Panc1 (cell line): ENCODE measurements around the gene LPIN3. TPM values are rescaled to one million over a fixed set of nuclear protein-coding genes. Genes with fewer than 3 reads are reported as not detected.

ENCODE experiments used
- ATAC-seq: fragments of 200-7000 bp; cut with Tn5 transposase; 2 replicates; pipeline ENCODE4 v1.9.1; 2020; ENCODE audit warnings: mild to moderate bottlenecking, moderate library complexity
- BruUV-seq: library from RNA; stranded (reverse); fragments of 400-500 nt; replicated peaks from 2 replicates; lab custom pipeline; 2021; lab: Mats Ljungman, UMichigan
- CTCF ChIA-PET: fragments of 300-600 bp; sonication (Branson Sonifier 250); formaldehyde crosslinking; loops from one replicate; lab custom pipeline; 2022; ENCODE audit warnings: antibody characterized with exemption; lab: Charles Lee
- POLR2A ChIA-PET: fragments of 300-600 bp; sonication (Branson Sonifier 250); formaldehyde crosslinking; loops from one replicate; lab custom pipeline; 2022; ENCODE audit warnings: antibody characterized with exemption; lab: Charles Lee
- DNase-seq: peaks from one replicate; pipeline ENCODE4 v3.0.0-alpha.2; 2010; ENCODE audit warnings: low read depth, low spot score
- H3K27ac ChIP-seq: 2 replicates; pipeline ENCODE4 v1.5.1; 2011; ENCODE audit warnings: mild to moderate bottlenecking, low read length, inconsistent platforms
- H3K27me3 ChIP-seq: fragments of 200-500 bp; sonication (Bioruptor generic); 2 replicates; pipeline ENCODE4 v1.6.0; 2014; ENCODE audit warnings: low read length, inconsistent platforms; ENCODE audit not compliant: control insufficient read depth, insufficient read depth
- H3K36me3 ChIP-seq: fragments of 200-500 bp; sonication (Bioruptor generic); 2 replicates; pipeline ENCODE4 v1.5.1; 2014; ENCODE audit warnings: inconsistent platforms, mild to moderate bottlenecking, low read length, moderate library complexity; ENCODE audit not compliant: control insufficient read depth, insufficient read depth
- H3K4me1 ChIP-seq: 2 replicates; pipeline ENCODE4 v1.5.1; 2011; ENCODE audit warnings: inconsistent platforms, mild to moderate bottlenecking, low read length, moderate library complexity; ENCODE audit not compliant: control insufficient read depth, insufficient read depth
- H3K4me3 ChIP-seq, 2 experiments: 2 replicates each; pipeline ENCODE4 v1.5.1; 2011 to 2012; ENCODE audit warnings: low read depth in 2 of 2, low read length in 2 of 2, mild to moderate bottlenecking in 2 of 2, inconsistent platforms in 1 of 2, moderate library complexity in 1 of 2
- H3K9me3 ChIP-seq: fragments of 200-500 bp; sonication (Bioruptor generic); 2 replicates; pipeline ENCODE4 v1.5.1; 2014; ENCODE audit warnings: low read depth, mild to moderate bottlenecking, inconsistent platforms, low read length, moderate library complexity; ENCODE audit not compliant: control insufficient read depth, insufficient read depth
- POLR2AphosphoS5 ChIP-seq: IDR thresholded peaks from 2 replicates; pipeline ENCODE4 v1.6.1; 2012; ENCODE audit warnings: mild to moderate bottlenecking, low read depth, low read length, moderate library complexity
- SIN3A ChIP-seq: IDR thresholded peaks from 2 replicates; pipeline ENCODE4 v1.6.1; 2012; ENCODE audit warnings: low read depth, mild to moderate bottlenecking, low read length, moderate library complexity, borderline replicate concordance; ENCODE audit not compliant: insufficient read depth
- TCF7L2 ChIP-seq: IDR thresholded peaks from 2 replicates; pipeline ENCODE4 v1.6.1; 2011; ENCODE audit warnings: mild to moderate bottlenecking, low read depth, low read length, inconsistent platforms
- in situ Hi-C: cut with HindIII; loops from 2 replicates; pipeline ENCODE4 v1.10.0; 2016; ENCODE audit warnings: low sequenced_read_pairs, low pct_unique_long_range_greater_than_20kb
- intact Hi-C: fragments of 100-400 bp; cut with micrococcal nuclease; formaldehyde crosslinking; loops from one replicate; pipeline ENCODE4 v1.10.0; 2022; ENCODE audit not compliant: unreplicated experiment
- total RNA-seq: library from RNA; stranded (reverse); gene quantifications from one replicate; pipeline ENCODE4 v1.2.1, GENCODE V29; 2021; ENCODE audit not compliant: unreplicated experiment
- TF ChIP-seq, protein P1 (sequence below), 2 experiments: IDR thresholded peaks; 2 replicates each; pipeline ENCODE4 v1.6.1; 2011 to 2012; ENCODE audit warnings: low read depth in 2 of 2, control low read depth in 1 of 2, low read length in 1 of 2, mild to moderate bottlenecking in 1 of 2, moderate library complexity in 1 of 2; ENCODE audit not compliant: insufficient read depth in 1 of 2
- TF ChIP-seq, protein P2 (sequence below): fragments of 450-650 bp; IDR thresholded peaks from 2 replicates; pipeline ENCODE4 v1.5.1; 2017; ENCODE audit warnings: mild to moderate bottlenecking

LPIN3 gene
- total RNA-seq, 1 experiment from 2014 or later = 21.0 TPM

DNA sequence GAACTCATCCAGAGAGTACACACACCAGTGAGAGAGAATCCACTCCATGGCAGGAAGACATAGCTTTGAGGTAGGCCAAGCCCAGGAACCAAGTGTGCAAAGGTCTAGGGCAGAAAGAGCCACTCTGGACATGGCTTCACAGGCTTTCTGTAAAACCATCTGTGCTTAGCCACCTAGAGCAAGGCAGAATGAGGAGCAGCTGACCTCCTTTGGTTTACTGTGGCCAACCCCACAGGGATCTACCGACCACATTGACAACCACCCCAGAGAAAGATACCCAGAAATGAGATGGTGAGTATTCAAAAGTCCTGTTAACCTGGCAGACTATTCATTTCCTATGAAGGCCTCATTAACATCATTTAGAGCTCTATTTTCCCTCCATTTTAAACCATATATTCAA is 33.6 kb upstream of the LPIN3 start:
- CTCF ChIA-PET = no interaction called here
- POLR2A ChIA-PET = no interaction called here

DNA sequence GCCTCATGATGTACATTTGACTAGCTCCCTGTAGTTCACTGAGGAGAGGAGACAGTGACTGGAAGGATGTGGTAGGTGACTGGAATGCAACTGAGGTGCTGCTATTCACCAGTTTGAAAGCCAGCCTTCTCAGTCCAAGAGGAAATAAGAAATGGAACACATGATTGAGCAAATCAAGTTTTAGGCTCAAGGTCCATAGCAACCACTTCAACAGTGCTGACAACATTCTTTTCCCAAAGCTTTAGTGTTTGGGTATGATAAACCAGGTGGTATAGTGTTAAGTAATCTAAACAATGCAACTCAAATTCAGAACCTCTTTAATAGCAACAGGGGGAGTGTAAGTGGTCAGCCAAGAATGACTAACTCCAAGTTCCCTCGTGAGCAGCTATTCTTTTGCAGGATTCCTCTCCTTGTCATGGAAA is 32.3 kb upstream of the LPIN3 start:
- CTCF ChIA-PET = no interaction called here
- ATAC-seq (no peak; the same call in 1 of the 2 replicates), DNase-seq (no peak)
- intact Hi-C loops (no loop called here), in situ Hi-C loops (no loop called here)
- Histone ChIP-seq H3K4me3 (no peak overlapping the region), H3K9me3 (no peaks in the 10 kb centered on the region), H3K27ac (no peak overlapping the region), H3K36me3 (no peaks in the 10 kb centered on the region), H3K27me3 (no peaks in the 10 kb centered on the region), H3K4me1 (no peaks in the 10 kb centered on the region)
- no peak for TF ChIP-seq POLR2AphosphoS5
- no peak for TF ChIP-seq TCF7L2
- TF ChIP-seq, protein P1, sequence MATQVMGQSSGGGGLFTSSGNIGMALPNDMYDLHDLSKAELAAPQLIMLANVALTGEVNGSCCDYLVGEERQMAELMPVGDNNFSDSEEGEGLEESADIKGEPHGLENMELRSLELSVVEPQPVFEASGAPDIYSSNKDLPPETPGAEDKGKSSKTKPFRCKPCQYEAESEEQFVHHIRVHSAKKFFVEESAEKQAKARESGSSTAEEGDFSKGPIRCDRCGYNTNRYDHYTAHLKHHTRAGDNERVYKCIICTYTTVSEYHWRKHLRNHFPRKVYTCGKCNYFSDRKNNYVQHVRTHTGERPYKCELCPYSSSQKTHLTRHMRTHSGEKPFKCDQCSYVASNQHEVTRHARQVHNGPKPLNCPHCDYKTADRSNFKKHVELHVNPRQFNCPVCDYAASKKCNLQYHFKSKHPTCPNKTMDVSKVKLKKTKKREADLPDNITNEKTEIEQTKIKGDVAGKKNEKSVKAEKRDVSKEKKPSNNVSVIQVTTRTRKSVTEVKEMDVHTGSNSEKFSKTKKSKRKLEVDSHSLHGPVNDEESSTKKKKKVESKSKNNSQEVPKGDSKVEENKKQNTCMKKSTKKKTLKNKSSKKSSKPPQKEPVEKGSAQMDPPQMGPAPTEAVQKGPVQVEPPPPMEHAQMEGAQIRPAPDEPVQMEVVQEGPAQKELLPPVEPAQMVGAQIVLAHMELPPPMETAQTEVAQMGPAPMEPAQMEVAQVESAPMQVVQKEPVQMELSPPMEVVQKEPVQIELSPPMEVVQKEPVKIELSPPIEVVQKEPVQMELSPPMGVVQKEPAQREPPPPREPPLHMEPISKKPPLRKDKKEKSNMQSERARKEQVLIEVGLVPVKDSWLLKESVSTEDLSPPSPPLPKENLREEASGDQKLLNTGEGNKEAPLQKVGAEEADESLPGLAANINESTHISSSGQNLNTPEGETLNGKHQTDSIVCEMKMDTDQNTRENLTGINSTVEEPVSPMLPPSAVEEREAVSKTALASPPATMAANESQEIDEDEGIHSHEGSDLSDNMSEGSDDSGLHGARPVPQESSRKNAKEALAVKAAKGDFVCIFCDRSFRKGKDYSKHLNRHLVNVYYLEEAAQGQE (IDR thresholded peaks at IDR 0.05; ENCODE audit: insufficient read depth in 1 of 2, low read depth in 2 of 2, low read length in 1 of 2) = no peak
- TF ChIP-seq, protein P2, sequence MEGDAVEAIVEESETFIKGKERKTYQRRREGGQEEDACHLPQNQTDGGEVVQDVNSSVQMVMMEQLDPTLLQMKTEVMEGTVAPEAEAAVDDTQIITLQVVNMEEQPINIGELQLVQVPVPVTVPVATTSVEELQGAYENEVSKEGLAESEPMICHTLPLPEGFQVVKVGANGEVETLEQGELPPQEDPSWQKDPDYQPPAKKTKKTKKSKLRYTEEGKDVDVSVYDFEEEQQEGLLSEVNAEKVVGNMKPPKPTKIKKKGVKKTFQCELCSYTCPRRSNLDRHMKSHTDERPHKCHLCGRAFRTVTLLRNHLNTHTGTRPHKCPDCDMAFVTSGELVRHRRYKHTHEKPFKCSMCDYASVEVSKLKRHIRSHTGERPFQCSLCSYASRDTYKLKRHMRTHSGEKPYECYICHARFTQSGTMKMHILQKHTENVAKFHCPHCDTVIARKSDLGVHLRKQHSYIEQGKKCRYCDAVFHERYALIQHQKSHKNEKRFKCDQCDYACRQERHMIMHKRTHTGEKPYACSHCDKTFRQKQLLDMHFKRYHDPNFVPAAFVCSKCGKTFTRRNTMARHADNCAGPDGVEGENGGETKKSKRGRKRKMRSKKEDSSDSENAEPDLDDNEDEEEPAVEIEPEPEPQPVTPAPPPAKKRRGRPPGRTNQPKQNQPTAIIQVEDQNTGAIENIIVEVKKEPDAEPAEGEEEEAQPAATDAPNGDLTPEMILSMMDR = no peak
- TF ChIP-seq SIN3A = no peak
- BruUV-seq = no TSS peak
- POLR2A ChIA-PET = no interaction called here

More for the DNA sequence above, 33.6 kb upstream of the LPIN3 start:
- Histone ChIP-seq H3K9me3 (no peaks in the 10 kb centered on the region), H3K4me1 (no peaks in the 10 kb centered on the region), H3K36me3 (no peaks in the 10 kb centered on the region), H3K27ac (no peak overlapping the region), H3K27me3 (no peaks in the 10 kb centered on the region), H3K4me3 (no peak overlapping the region)
- TF ChIP-seq, protein P2 = no peak
- TF ChIP-seq SIN3A (no peak), POLR2AphosphoS5 (no peak), TCF7L2 (no peak)
- TF ChIP-seq, protein P1 (IDR thresholded peaks at IDR 0.05; ENCODE audit: insufficient read depth in 1 of 2, low read depth in 2 of 2, low read length in 1 of 2) = no peak
- DNase-seq (no peak), ATAC-seq (no peak)
- in situ Hi-C loops (no loop called here), intact Hi-C loops (no loop called here)
- BruUV-seq = no TSS peak
